ENCODE measurements around the gene SUCLG2.

Gene SUCLG2

GRCh38 chr3:67524046-67524445 is 130.4 kb downstream of the SUCLG2 start:
- DNase-seq (ENCODE audit: low read depth), result no peak
- TF ChIP-seq CTCF (IDR thresholded peaks at IDR 0.05; ENCODE audit: control insufficient read depth, insufficient read depth, low read depth, low read length, missing control alignments), result no peak

GRCh38 chr3:67522081-67522480 is 132.3 kb downstream of the SUCLG2 start:
- no peak for TF ChIP-seq CTCF (IDR thresholded peaks at IDR 0.05; ENCODE audit: control insufficient read depth, insufficient read depth, low read depth, low read length, missing control alignments)

More at GRCh38 chr3:67524046-67524445, 130.4 kb downstream of the SUCLG2 start:
- H3K4me3 ChIP-seq (ENCODE audit: control insufficient read depth, low read depth, low read length), result no peak overlapping the region

GRCh38 chr3:67521053-67521646 is 133.3 kb downstream of the SUCLG2 start:
- no peak overlapping the region for H3K4me3 ChIP-seq (ENCODE audit: control insufficient read depth, low read depth, low read length)
- TF ChIP-seq CTCF (IDR thresholded peaks at IDR 0.05; ENCODE audit: control insufficient read depth, insufficient read depth, low read depth, low read length, missing control alignments), result no peak
- DNase-seq (ENCODE audit: low read depth), result no peak

More at GRCh38 chr3:67522081-67522480, 132.3 kb downstream of the SUCLG2 start:
- no peak for DNase-seq (ENCODE audit: low read depth)
- H3K4me3 ChIP-seq (ENCODE audit: control insufficient read depth, low read depth, low read length), result no peak overlapping the region

GRCh38 chr3:67518236-67518635 is 136.2 kb downstream of the SUCLG2 start:
- no peak overlapping the region for H3K4me3 ChIP-seq (ENCODE audit: control insufficient read depth, low read depth, low read length)
- TF ChIP-seq CTCF (IDR thresholded peaks at IDR 0.05; ENCODE audit: control insufficient read depth, insufficient read depth, low read depth, low read length, missing control alignments), result no peak
- no peak for DNase-seq (ENCODE audit: low read depth)

- no peak overlapping the region for H3K4me3 ChIP-seq (ENCODE audit: control insufficient read depth, low read depth, low read length)
- no peak for DNase-seq (ENCODE audit: low read depth)
- no peak for TF ChIP-seq CTCF (IDR thresholded peaks at IDR 0.05; ENCODE audit: control insufficient read depth, insufficient read depth, low read depth, low read length, missing control alignments)
These were observed 136.6 kb downstream of the SUCLG2 start for GRCh38 chr3:67517781-67518180.

- no peak for DNase-seq (ENCODE audit: low read depth)
- TF ChIP-seq CTCF (IDR thresholded peaks at IDR 0.05; ENCODE audit: control insufficient read depth, insufficient read depth, low read depth, low read length, missing control alignments), result no peak
- H3K4me3 ChIP-seq (ENCODE audit: control insufficient read depth, low read depth, low read length), result no peak overlapping the region
These were observed 137.9 kb downstream of the SUCLG2 start for GRCh38 chr3:67516496-67516895.
